RWPE2 (cell line): ENCODE measurements around the gene TRPM1.

Experiments
- ATAC-seq: fragments of 200-7000 bp; cut with Tn5 transposase; 3 replicates; pipeline ENCODE4 v1.9.1; 2021; ENCODE audit warnings: low read depth
- DNase-seq: peaks from one replicate; pipeline ENCODE4 v3.0.0-alpha.2; 2020; ENCODE audit warnings: low spot score
- H3K27ac ChIP-seq: fragments of 450-650 bp; 2 replicates; pipeline ENCODE4 v1.5.1; 2017; ENCODE audit warnings: mild to moderate bottlenecking; ENCODE audit not compliant: poor library complexity, severe bottlenecking
- H3K27me3 ChIP-seq: fragments of 250-450 bp; sonication (Bioruptor Pico); 2 replicates; pipeline ENCODE4 v1.5.1; 2021; ENCODE audit warnings: mild to moderate bottlenecking, moderate library complexity; ENCODE audit not compliant: insufficient read depth, poor library complexity, severe bottlenecking
- H3K36me3 ChIP-seq: fragments of 250-450 bp; sonication (Bioruptor Pico); 2 replicates; pipeline ENCODE4 v1.5.1; 2020; ENCODE audit warnings: low read depth, mild to moderate bottlenecking, moderate library complexity
- H3K4me1 ChIP-seq: fragments of 250-450 bp; sonication (Bioruptor Pico); 2 replicates; pipeline ENCODE4 v1.5.1; 2021; ENCODE audit warnings: mild to moderate bottlenecking, moderate library complexity; ENCODE audit not compliant: insufficient read depth, poor library complexity, severe bottlenecking
- H3K4me3 ChIP-seq: fragments of 250-450 bp; sonication (Bioruptor Pico); 2 replicates; pipeline ENCODE4 v1.5.1; 2021; ENCODE audit warnings: mild to moderate bottlenecking, moderate library complexity; ENCODE audit not compliant: severe bottlenecking
- H3K9me3 ChIP-seq: fragments of 250-450 bp; sonication (Bioruptor Pico); 2 replicates; pipeline ENCODE4 v1.5.1; 2021; ENCODE audit warnings: mild to moderate bottlenecking, moderate library complexity; ENCODE audit not compliant: severe bottlenecking
- TF ChIP-seq, protein P1 (sequence below): fragments of 450-650 bp; IDR thresholded peaks from one replicate; pipeline ENCODE4 v1.5.1; 2017; ENCODE audit warnings: mild to moderate bottlenecking, moderate library complexity; ENCODE audit not compliant: poor library complexity, severe bottlenecking

The TRPM1 gene

GRCh38 chr15:31136607-31137328 lies 35.2 kb upstream of the TRPM1 start:
- H3K4me1 ChIP-seq: no peaks in the 10 kb centered on the region
- H3K27ac ChIP-seq: no peak overlapping the region
- no peak for ATAC-seq

GRCh38 chr15:31136016-31136415 lies 34.5 kb upstream of the TRPM1 start:
- H3K4me3 ChIP-seq: no peak overlapping the region
- TF ChIP-seq, protein P1, sequence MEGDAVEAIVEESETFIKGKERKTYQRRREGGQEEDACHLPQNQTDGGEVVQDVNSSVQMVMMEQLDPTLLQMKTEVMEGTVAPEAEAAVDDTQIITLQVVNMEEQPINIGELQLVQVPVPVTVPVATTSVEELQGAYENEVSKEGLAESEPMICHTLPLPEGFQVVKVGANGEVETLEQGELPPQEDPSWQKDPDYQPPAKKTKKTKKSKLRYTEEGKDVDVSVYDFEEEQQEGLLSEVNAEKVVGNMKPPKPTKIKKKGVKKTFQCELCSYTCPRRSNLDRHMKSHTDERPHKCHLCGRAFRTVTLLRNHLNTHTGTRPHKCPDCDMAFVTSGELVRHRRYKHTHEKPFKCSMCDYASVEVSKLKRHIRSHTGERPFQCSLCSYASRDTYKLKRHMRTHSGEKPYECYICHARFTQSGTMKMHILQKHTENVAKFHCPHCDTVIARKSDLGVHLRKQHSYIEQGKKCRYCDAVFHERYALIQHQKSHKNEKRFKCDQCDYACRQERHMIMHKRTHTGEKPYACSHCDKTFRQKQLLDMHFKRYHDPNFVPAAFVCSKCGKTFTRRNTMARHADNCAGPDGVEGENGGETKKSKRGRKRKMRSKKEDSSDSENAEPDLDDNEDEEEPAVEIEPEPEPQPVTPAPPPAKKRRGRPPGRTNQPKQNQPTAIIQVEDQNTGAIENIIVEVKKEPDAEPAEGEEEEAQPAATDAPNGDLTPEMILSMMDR: no peak
- no peaks in the 10 kb centered on the region for H3K4me1 ChIP-seq
- no peak overlapping the region for H3K27ac ChIP-seq
- no peaks in the 10 kb centered on the region for H3K27me3 ChIP-seq
- DNase-seq: no peak
- H3K36me3 ChIP-seq: no peaks in the 10 kb centered on the region
- no peaks in the 10 kb centered on the region for H3K9me3 ChIP-seq
- 0 out of 3 replicates have a peak, but pooled peaks have one; percentile 31 for ATAC-seq

More at GRCh38 chr15:31136607-31137328, 35.2 kb upstream of the TRPM1 start:
- H3K27me3 ChIP-seq: no peaks in the 10 kb centered on the region
- H3K4me3 ChIP-seq: no peak overlapping the region
- H3K36me3 ChIP-seq: no peaks in the 10 kb centered on the region
- TF ChIP-seq, protein P1: no peak
- no peak for DNase-seq
- no peaks in the 10 kb centered on the region for H3K9me3 ChIP-seq

DNA sequence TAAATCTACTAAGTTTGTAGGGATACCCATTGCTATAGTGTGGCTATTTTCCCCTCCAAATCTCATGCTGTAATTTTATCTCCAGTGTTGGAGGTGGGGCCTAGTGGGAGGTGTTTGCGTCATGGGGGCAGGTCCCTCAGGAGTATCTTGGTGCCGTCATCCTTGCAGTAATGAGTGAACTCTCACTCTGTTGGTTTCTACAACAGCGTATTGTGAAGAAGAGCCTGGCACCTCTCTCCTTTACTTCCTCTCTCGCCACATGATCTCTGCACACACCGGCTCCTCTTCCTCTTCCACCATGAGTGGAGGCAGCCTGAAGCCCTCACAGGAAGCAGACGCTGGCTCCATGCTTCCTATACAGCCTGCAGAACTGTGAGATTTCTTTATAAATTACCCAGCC lies 34.0 kb upstream of the TRPM1 start:
- Histone ChIP-seq H3K4me1 (no peaks in the 10 kb centered on the region), H3K9me3 (no peaks in the 10 kb centered on the region), H3K36me3 (no peaks in the 10 kb centered on the region), H3K27me3 (no peaks in the 10 kb centered on the region), H3K27ac (no peak overlapping the region), H3K4me3 (no peak overlapping the region)
- no peak for ATAC-seq
- no peak for DNase-seq
- TF ChIP-seq, protein P1: no peak

GRCh38 chr15:31133890-31134289 lies 32.4 kb upstream of the TRPM1 start:
- no peak overlapping the region for H3K4me3 ChIP-seq
- H3K36me3 ChIP-seq: no peaks in the 10 kb centered on the region
- no peaks in the 10 kb centered on the region for H3K4me1 ChIP-seq
- TF ChIP-seq, protein P1: no peak
- no peak for DNase-seq
- H3K9me3 ChIP-seq: no peaks in the 10 kb centered on the region
- no peak for ATAC-seq
- no peak overlapping the region for H3K27ac ChIP-seq
- no peaks in the 10 kb centered on the region for H3K27me3 ChIP-seq

- H3K27ac ChIP-seq: no peak overlapping the region
- TF ChIP-seq, protein P1: no peak
- no peak overlapping the region for H3K4me3 ChIP-seq
- no peaks in the 10 kb centered on the region for H3K4me1 ChIP-seq
- ATAC-seq: no peak
- no peaks in the 10 kb centered on the region for H3K9me3 ChIP-seq
- DNase-seq: no peak
- no peaks in the 10 kb centered on the region for H3K36me3 ChIP-seq
- H3K27me3 ChIP-seq: no peaks in the 10 kb centered on the region
These were observed 30.4 kb upstream of the TRPM1 start for GRCh38 chr15:31131853-31132375.
